Suprapubic skin (tissue), 3 donors: ENCODE data around the gene CLSTN2.

ENCODE experiments used
- CTCF ChIP-seq, 2 donors: fragments of 200-600 bp in 1 of 2; fragments of 450-650 bp in 1 of 2; sonication (generic) in 1 of 2; IDR thresholded peaks; one replicate each; pipeline ENCODE4 v1.5.1; 2016 to 2019; ENCODE audit warnings: antibody characterized with exemption in 2 of 2, mild to moderate bottlenecking in 1 of 2, moderate library complexity in 1 of 2
- EP300 ChIP-seq: sonication (generic); formaldehyde crosslinking; IDR thresholded peaks from one replicate; pipeline ENCODE4 v1.6.1; 2017; ENCODE audit warnings: antibody characterized with exemption
- POLR2A ChIP-seq, 2 donors: fragments of 450-650 bp; IDR thresholded peaks; one replicate each; pipeline ENCODE4 v1.6.1; 2017; ENCODE audit warnings: antibody characterized with exemption in 2 of 2, mild to moderate bottlenecking in 2 of 2, moderate library complexity in 2 of 2

- TF ChIP-seq EP300, result no peak
- TF ChIP-seq POLR2A (IDR thresholded peaks at IDR 0.05), result no peak
- no peak for TF ChIP-seq CTCF (IDR thresholded peaks at IDR 0.05)
These were observed 187.2 kb downstream of the CLSTN2 start for GRCh38 chr3:140122183-140122582.
